Endodermal cell (in vitro differentiated cells): ENCODE results near the gene IST1. TPM values are rescaled to one million over a fixed set of nuclear protein-coding genes. Genes with fewer than 3 reads are reported as not detected.

ENCODE experiments used
- DNase-seq: peaks from one replicate; pipeline ENCODE4 v3.0.0-alpha.2; 2017
- H3K27ac ChIP-seq: 2 replicates; pipeline ENCODE4 v1.5.1; 2013; ENCODE audit warnings: mild to moderate bottlenecking, low read depth, low read length, moderate library complexity
- H3K27me3 ChIP-seq: 2 replicates; pipeline ENCODE4 v1.6.1; 2013; ENCODE audit warnings: mild to moderate bottlenecking, low read length, moderate library complexity; ENCODE audit not compliant: insufficient read depth, control insufficient read depth, poor library complexity, severe bottlenecking
- H3K36me3 ChIP-seq: 2 replicates; pipeline ENCODE4 v1.7.0; 2013; ENCODE audit warnings: mild to moderate bottlenecking, low read length, moderate library complexity; ENCODE audit not compliant: control insufficient read depth, insufficient read depth
- H3K4me1 ChIP-seq: one replicate; pipeline ENCODE4 v1.7.0; 2013; ENCODE audit warnings: low read length; ENCODE audit not compliant: control insufficient read depth, insufficient read depth
- H3K4me3 ChIP-seq: 2 replicates; pipeline ENCODE4 v1.5.1; 2013; ENCODE audit warnings: mild to moderate bottlenecking, low read length, moderate library complexity
- H3K9ac ChIP-seq: 2 replicates; pipeline ENCODE4 v1.6.1; 2013; ENCODE audit warnings: mild to moderate bottlenecking, low read length, moderate library complexity; ENCODE audit not compliant: poor library complexity, severe bottlenecking; ENCODE audit errors: extremely low read depth
- H3K9me3 ChIP-seq: 2 replicates; pipeline ENCODE4 v1.6.1; 2013; ENCODE audit warnings: mild to moderate bottlenecking, low read length, moderate library complexity; ENCODE audit not compliant: control insufficient read depth
- H3K27ac Mint-ChIP-seq: 2 replicates; pipeline ENCODE4 v1.8.0; 2020; ENCODE audit warnings: mixed read lengths
- H3K27me3 Mint-ChIP-seq: 2 replicates; pipeline ENCODE4 v1.8.0; 2021; ENCODE audit warnings: mild to moderate bottlenecking, mixed read lengths; ENCODE audit not compliant: insufficient read depth
- H3K36me3 Mint-ChIP-seq: 2 replicates; pipeline ENCODE4 v1.8.0; 2020; ENCODE audit warnings: low read depth, mixed read lengths
- H3K4me1 Mint-ChIP-seq: 2 replicates; pipeline ENCODE4 v1.8.0; 2020; ENCODE audit warnings: mixed read lengths
- H3K4me3 Mint-ChIP-seq: 2 replicates; pipeline ENCODE4 v1.8.0; 2020; ENCODE audit warnings: mild to moderate bottlenecking, moderate library complexity, mixed read lengths
- H3K9me3 Mint-ChIP-seq: 2 replicates; pipeline ENCODE4 v1.8.0; 2020; ENCODE audit warnings: mild to moderate bottlenecking, mixed read lengths
- CTCF ChIP-seq: fragments of 200-600 bp; sonication (generic); conservative IDR thresholded peaks from 2 replicates; pipeline ENCODE4 v1.5.0; 2021; ENCODE audit warnings: antibody characterized with exemption, mild to moderate bottlenecking
- WGBS, 2 experiments: methylation state at CpG; one replicate each; pipeline versions ENCODE4 v1.1.5 to v1.1.7; 2013; ENCODE audit warnings: missing lambda C conversion rate in 2 of 2, mixed read lengths in 1 of 2; ENCODE audit not compliant: insufficient coverage in 1 of 2, insufficient read length in 1 of 2; 5-methylcytosine and 5-hydroxymethylcytosine counted together
- total RNA-seq, 2 donors: library from RNA; stranded (reverse); fragmentation: NEBNext Ultra II Directional in 1 of 2; extraction: Animal tissue kit (Norgen Biotek cat#: 25700) in 1 of 2; gene quantifications; 2 replicates in 1 of 2; 3 replicates in 1 of 2; pipeline ENCODE4 v1.2.1, GENCODE V29; 2021

Gene IST1
- total RNA-seq, 2 donors from 2014 or later: 259 to 319 TPM

GRCh38 chr16:71972356-71972755 is 77.0 kb downstream of the IST1 start:
- Histone ChIP-seq H3K4me3 (no peak overlapping the region), H3K9me3 (no peaks in the 10 kb centered on the region), H3K27me3 (no peaks in the 10 kb centered on the region), H3K27ac (no peak overlapping the region), H3K4me1 (no peaks in the 10 kb centered on the region), H3K36me3 (no peaks in the 10 kb centered on the region), H3K9ac (no peak overlapping the region)
- WGBS, 2 experiments: 89 to 94% methylated on average over 2 to 3 of the region's 3 CpGs
- Mint-ChIP-seq H3K9me3 (no peaks in the 10 kb centered on the region), H3K27ac (no peak overlapping the region), H3K4me3 (no peak overlapping the region), H3K36me3 (no peaks in the 10 kb centered on the region), H3K4me1 (peaks cover 6% of the 10 kb centered on the region), H3K27me3 (peaks cover 3% of the 10 kb centered on the region)
- no peak for TF ChIP-seq CTCF
- DNase-seq: no peak

DNA sequence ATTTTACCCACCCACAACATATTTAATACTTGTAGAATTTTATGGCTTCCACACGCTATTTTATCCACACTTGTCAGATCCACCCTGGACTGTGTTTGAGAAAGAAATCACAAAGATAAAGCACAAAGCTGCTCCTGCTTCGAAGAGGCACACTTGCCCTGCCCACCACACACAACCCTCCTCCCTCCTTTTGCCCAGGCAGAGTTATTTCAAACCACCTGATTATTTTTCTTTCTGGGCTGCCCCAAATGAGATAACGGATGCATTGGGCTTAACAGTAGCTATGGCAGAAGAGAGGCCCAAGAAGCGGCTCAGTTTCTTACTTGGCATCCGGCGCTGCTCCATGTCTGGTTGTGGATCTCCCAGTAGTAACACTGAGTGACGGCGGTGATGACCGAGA is 77.7 kb downstream of the IST1 start:
- Histone ChIP-seq H3K27ac (no peak overlapping the region), H3K4me1 (no peaks in the 10 kb centered on the region), H3K9ac (no peak overlapping the region), H3K27me3 (no peaks in the 10 kb centered on the region), H3K9me3 (no peaks in the 10 kb centered on the region), H3K36me3 (no peaks in the 10 kb centered on the region), H3K4me3 (no peak overlapping the region)
- H3K27ac Mint-ChIP-seq: peak overlapping the region; percentile 41
- peaks cover 6% of the 10 kb centered on the region for H3K4me1 Mint-ChIP-seq
- DNase-seq: no peak
- no peaks in the 10 kb centered on the region for H3K9me3 Mint-ChIP-seq
- H3K27me3 Mint-ChIP-seq: peaks cover 3% of the 10 kb centered on the region
- no peak for TF ChIP-seq CTCF
- H3K4me3 Mint-ChIP-seq: no peak overlapping the region
- H3K36me3 Mint-ChIP-seq: no peaks in the 10 kb centered on the region
- WGBS, 2 experiments: 91% methylated on average over 8 to 9 of the region's 9 CpGs

DNA sequence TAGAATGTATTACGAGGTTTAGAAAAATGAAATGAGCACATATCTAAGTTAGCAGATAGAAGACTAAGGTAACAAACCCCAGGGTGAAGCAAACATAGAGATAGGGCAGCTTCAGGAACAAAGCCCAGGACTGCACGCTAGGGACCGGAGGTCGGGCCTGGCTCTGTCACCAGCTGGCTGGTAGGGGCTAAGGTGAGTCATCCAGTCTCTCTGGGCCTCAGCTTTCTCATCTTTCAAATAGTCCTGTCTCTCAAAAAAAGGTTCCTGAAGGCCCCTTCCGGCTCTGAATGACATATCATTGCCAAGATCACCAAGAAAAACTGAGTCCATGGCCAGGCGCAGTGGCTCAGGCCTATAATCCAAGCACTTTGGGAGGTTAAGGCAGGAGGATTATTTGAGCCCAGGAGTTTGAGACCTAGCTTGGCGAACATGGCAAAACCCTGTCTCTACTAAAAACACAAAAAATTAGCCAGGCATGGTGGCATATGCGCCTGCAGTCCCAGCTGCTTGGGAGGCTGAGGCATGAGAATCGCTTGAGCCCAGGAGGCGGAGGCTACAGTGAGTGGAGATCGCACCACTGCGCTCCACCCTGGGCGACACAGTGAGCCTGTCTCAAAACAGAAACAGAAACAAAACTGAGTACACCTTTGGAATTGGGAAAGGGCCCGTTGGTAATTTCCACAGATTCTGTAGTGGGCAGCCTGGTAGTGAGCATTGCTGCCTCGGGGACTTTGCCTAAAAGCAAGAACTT is 78.9 kb downstream of the IST1 start:
- Histone ChIP-seq H3K9me3 (no peaks in the 10 kb centered on the region), H3K27me3 (no peaks in the 10 kb centered on the region), H3K4me1 (no peaks in the 10 kb centered on the region), H3K4me3 (no peak overlapping the region), H3K36me3 (no peaks in the 10 kb centered on the region), H3K9ac (no peak overlapping the region), H3K27ac (no peak overlapping the region)
- Mint-ChIP-seq H3K4me3 (no peak overlapping the region), H3K36me3 (no peaks in the 10 kb centered on the region), H3K27ac (peak overlapping the region; percentile 25), H3K27me3 (peaks cover 4% of the 10 kb centered on the region), H3K9me3 (no peaks in the 10 kb centered on the region), H3K4me1 (peaks cover 6% of the 10 kb centered on the region)
- DNase-seq: no peak
- WGBS, 2 experiments: 90 to 92% methylated on average over 11 to 15 of the region's 15 CpGs
- no peak for TF ChIP-seq CTCF

Other genes starting within 250 kb of the IST1 start
- 10 to 100 TPM; 12.4 to 12.8 TPM for gene PHLPP2, start 170.8 kb upstream of the IST1 start, total RNA-seq
- 10 to 100 TPM; 62.7 to 68.5 TPM for gene AP1G1, start 86.7 kb upstream of the IST1 start, total RNA-seq
- 10 to 100 TPM; 28.9 to 30.7 TPM for gene ATXN1L, start 49.6 kb upstream of the IST1 start, total RNA-seq
- gene ZNF821, start 11.3 kb upstream of the IST1 start, total RNA-seq: 10 to 100 TPM; 12.1 to 12.8 TPM
- under 1 TPM; 0.07 to 0.13 TPM for gene PKD1L3, start 104.9 kb downstream of the IST1 start, total RNA-seq
- gene DHODH, start 113.2 kb downstream of the IST1 start, total RNA-seq: 10 to 100 TPM; 15.5 to 17.4 TPM
- gene HP, start 159.0 kb downstream of the IST1 start, total RNA-seq: 1 to 10 TPM; 3.9 to 9.5 TPM
- under 1 TPM in 1 of 2 donors, not detected in 1; 0.69 TPM for gene HPR, start 167.7 kb downstream of the IST1 start, total RNA-seq
- 10 to 100 TPM; 10.6 to 13.1 TPM for gene TXNL4B, start 198.1 kb downstream of the IST1 start, total RNA-seq
- 10 to 100 TPM; 66.9 to 80.1 TPM for gene DHX38, start 198.3 kb downstream of the IST1 start, total RNA-seq